Coronary artery (tissue), 2 donors: ENCODE measurements around the gene MYOM1.

Source experiments
- DNase-seq: peaks from one replicate; pipeline ENCODE4 v3.0.0-alpha.2; 2017; ENCODE audit warnings: low spot score
- H3K27ac ChIP-seq, 2 donors: fragments of 200-600 bp; sonication (generic); one replicate each; pipeline ENCODE4 v1.5.1; 2016 to 2019
- H3K4me3 ChIP-seq: fragments of 200-600 bp; sonication (generic); 2 replicates; pipeline ENCODE4 v1.5.1; 2016; ENCODE audit warnings: mild to moderate bottlenecking, moderate library complexity
- TF ChIP-seq, protein P1 (sequence below): fragments of 200-600 bp; sonication (generic); IDR thresholded peaks from one replicate; pipeline ENCODE4 v1.5.1; 2019; ENCODE audit warnings: antibody characterized with exemption

The MYOM1 gene

GRCh38 chr18:3194947-3195612 is 24.7 kb downstream of the MYOM1 start:
- no peak for DNase-seq
- Histone ChIP-seq H3K27ac (no peak overlapping the region), H3K4me3 (no peak overlapping the region)
- TF ChIP-seq, protein P1, sequence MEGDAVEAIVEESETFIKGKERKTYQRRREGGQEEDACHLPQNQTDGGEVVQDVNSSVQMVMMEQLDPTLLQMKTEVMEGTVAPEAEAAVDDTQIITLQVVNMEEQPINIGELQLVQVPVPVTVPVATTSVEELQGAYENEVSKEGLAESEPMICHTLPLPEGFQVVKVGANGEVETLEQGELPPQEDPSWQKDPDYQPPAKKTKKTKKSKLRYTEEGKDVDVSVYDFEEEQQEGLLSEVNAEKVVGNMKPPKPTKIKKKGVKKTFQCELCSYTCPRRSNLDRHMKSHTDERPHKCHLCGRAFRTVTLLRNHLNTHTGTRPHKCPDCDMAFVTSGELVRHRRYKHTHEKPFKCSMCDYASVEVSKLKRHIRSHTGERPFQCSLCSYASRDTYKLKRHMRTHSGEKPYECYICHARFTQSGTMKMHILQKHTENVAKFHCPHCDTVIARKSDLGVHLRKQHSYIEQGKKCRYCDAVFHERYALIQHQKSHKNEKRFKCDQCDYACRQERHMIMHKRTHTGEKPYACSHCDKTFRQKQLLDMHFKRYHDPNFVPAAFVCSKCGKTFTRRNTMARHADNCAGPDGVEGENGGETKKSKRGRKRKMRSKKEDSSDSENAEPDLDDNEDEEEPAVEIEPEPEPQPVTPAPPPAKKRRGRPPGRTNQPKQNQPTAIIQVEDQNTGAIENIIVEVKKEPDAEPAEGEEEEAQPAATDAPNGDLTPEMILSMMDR = no peak

- Histone ChIP-seq H3K4me3 (no peak overlapping the region), H3K27ac (no peak overlapping the region)
- DNase-seq = no peak
- TF ChIP-seq, protein P1 = no peak
Measured at GRCh38 chr18:3193331-3193730, 26.4 kb downstream of the MYOM1 start.

DNA sequence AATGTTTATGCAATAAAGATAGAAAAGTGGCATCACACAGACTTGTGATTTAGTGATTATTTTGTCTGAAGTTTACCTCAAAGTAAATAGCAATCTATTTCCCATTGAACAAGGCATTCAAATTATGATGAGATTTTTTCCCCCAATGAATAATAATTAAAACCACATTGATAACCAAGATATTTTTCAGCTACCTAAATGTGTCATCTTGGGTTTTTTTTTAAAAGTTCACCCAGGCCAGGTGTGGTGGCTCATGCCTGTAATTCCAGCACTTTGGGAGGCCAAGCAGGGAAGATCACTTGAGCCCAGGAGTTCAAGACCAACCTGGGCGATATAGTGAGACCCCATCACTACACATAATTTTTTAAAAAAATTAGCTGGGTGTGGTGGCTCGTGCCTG is 27.0 kb downstream of the MYOM1 start:
- no peak for DNase-seq
- no peak overlapping the region for H3K27ac ChIP-seq
- TF ChIP-seq, protein P1 = no peak
- H3K4me3 ChIP-seq = no peak overlapping the region

DNA sequence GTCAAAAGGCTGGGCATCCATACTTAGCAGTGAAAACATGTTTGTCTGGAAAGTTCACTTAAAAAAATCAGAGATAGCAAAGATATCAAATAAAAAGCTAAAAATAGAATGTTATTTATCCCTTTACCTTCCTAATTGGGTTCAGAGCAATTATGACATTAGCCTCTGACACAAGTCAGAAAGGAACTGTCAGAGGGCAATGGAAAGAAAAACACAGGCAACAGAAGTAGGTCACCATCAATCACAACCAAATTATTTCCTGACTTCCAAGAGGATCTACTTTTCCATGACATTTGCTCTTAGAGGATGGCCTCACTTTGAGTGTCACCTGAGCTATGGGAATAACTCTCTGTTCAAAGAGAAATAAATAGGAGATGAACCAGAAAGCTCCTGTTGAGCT is 27.5 kb downstream of the MYOM1 start:
- no peak overlapping the region for H3K27ac ChIP-seq

DNA sequence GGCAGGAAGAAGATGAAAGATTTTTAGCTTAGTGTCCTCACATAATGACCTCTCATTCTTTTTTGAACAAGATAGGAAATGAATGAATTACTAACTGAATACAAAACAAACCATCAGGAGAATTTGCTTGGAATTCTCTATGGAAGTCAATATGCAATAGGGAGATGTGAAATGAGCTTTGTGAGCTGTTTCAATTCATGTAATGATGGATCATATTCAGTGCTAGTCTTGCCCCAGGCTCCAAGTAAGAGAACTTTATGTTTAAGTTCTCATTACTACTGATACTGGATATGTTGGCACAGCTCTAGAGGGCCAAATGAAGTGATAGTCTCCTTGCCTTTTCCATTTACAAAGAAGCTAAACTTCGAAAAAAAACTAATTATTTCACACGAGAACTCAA is 29.2 kb downstream of the MYOM1 start:
- no peak for DNase-seq
- TF ChIP-seq, protein P1 = no peak
- Histone ChIP-seq H3K4me3 (no peak overlapping the region), H3K27ac (no peak overlapping the region)

More for the DNA sequence above, 27.5 kb downstream of the MYOM1 start:
- TF ChIP-seq, protein P1 = no peak
- DNase-seq = no peak
- H3K4me3 ChIP-seq = no peak overlapping the region

GRCh38 chr18:3189884-3190283 is 29.9 kb downstream of the MYOM1 start:
- TF ChIP-seq, protein P1 = no peak
- H3K27ac ChIP-seq = no peak overlapping the region
- no peak for DNase-seq

More at GRCh38 chr18:3189884-3190283, 29.9 kb downstream of the MYOM1 start:
- H3K4me3 ChIP-seq = no peak overlapping the region
